HepG2 (cell line): ENCODE results near the gene LPIN3. TPM values are rescaled to one million over a fixed set of nuclear protein-coding genes. Genes with fewer than 3 reads are reported as not detected.

Source experiments
- ATAC-seq: fragments of 200-7000 bp; cut with Tn5 transposase; 3 replicates; pipeline ENCODE4 v1.9.1; 2020; ENCODE audit warnings: mild to moderate bottlenecking, moderate library complexity
- BruUV-seq: library from RNA; stranded (reverse); fragments of 400-500 nt; replicated peaks from 2 replicates; lab custom pipeline; 2021; lab: Mats Ljungman, UMichigan
- CTCF ChIA-PET: fragments of 300-600 bp; formaldehyde crosslinking; extraction: SDS; loops from one replicate; lab custom pipeline; 2021; ENCODE audit warnings: low total read pairs, inconsistent platforms, low intra/inter-chr PET ratio; lab: Yijun Ruan, JAX
- POLR2A ChIA-PET: fragments of 350-600 bp; sonication (Branson Sonifier 250); formaldehyde crosslinking; loops from one replicate; lab custom pipeline; 2020; ENCODE audit warnings: antibody characterized with exemption, inconsistent platforms; lab: Yijun Ruan, JAX
- DNase-seq: peaks from one replicate; pipeline ENCODE4 v3.0.0-alpha.2; 2015; ENCODE audit warnings: low spot score
- FAIRE-seq: peaks from 3 replicates; lab custom pipeline; 2011; peaks lifted over from hg19 to GRCh38; lab: Jason Lieb, UNC
- H2AFZ ChIP-seq: one replicate; pipeline ENCODE4 v1.6.1; 2011; ENCODE audit warnings: low read length, inconsistent platforms
- H3K27ac ChIP-seq: fragments of 300-600 bp; 3 replicates; pipeline ENCODE4 v1.8.0; 2011; ENCODE audit warnings: mixed run types, mild to moderate bottlenecking, mixed read lengths, low read length, inconsistent platforms; ENCODE audit not compliant: insufficient read depth; ENCODE audit errors: extremely low read length
- H3K27me3 ChIP-seq, 2 experiments: fragments of 200-600 bp in 1 of 2; 2 replicates in 1 of 2; 3 replicates in 1 of 2; pipeline versions ENCODE4 v1.6.0 to v1.8.0; 2011; ENCODE audit warnings: low read length in 2 of 2, mild to moderate bottlenecking in 2 of 2, moderate library complexity in 2 of 2, inconsistent platforms in 1 of 2; ENCODE audit not compliant: insufficient read depth in 2 of 2, control insufficient read depth in 1 of 2
- H3K36me3 ChIP-seq, 2 experiments: fragments of 200-600 bp in 1 of 2; replicated peaks in 1 of 2; 2 replicates in 1 of 2; 3 replicates in 1 of 2; pipeline versions ENCODE4 v1.5.1 to v1.8.0; 2011; ENCODE audit warnings: low read length in 2 of 2, inconsistent platforms in 1 of 2; ENCODE audit not compliant: insufficient read depth in 2 of 2, control insufficient read depth in 1 of 2
- H3K4me1 ChIP-seq: 2 replicates; pipeline ENCODE4 v1.5.1; 2012; ENCODE audit warnings: low read length, inconsistent platforms; ENCODE audit not compliant: insufficient read depth
- H3K4me2 ChIP-seq: 2 replicates; pipeline ENCODE4 v1.6.0; 2011; ENCODE audit warnings: low read depth, low read length, inconsistent platforms
- H3K4me3 ChIP-seq, 3 experiments: fragments of 200-600 bp in 1 of 3; sonication (generic), shearing (Covaris generic) in 1 of 3; replicated peaks in 1 of 3; 2 replicates each; pipeline ENCODE4 v1.5.1; 2011 to 2016; ENCODE audit warnings: low read length in 3 of 3, inconsistent platforms in 2 of 3, low read depth in 2 of 3, mild to moderate bottlenecking in 2 of 3, control low read depth in 1 of 3, mixed read lengths in 1 of 3; ENCODE audit not compliant: insufficient read depth in 1 of 3
- H3K79me2 ChIP-seq: one replicate; pipeline ENCODE4 v1.6.1; 2011; ENCODE audit warnings: low read length, inconsistent platforms; ENCODE audit not compliant: insufficient read depth
- H3K9ac ChIP-seq: 2 replicates; pipeline ENCODE4 v1.6.0; 2011; ENCODE audit warnings: mild to moderate bottlenecking, low read depth, low read length, inconsistent platforms; ENCODE audit not compliant: insufficient read depth
- H3K9me3 ChIP-seq: 2 replicates; pipeline ENCODE4 v1.5.1; 2012; ENCODE audit warnings: mild to moderate bottlenecking, low read length
- H4K20me1 ChIP-seq: 2 replicates; pipeline ENCODE4 v1.6.0; 2011; ENCODE audit warnings: inconsistent platforms, mild to moderate bottlenecking, low read length, moderate library complexity; ENCODE audit not compliant: insufficient read depth
- AGO2 ChIP-seq: fragments of 200-400 bp; formaldehyde crosslinking; optimal IDR thresholded peaks from 2 replicates; pipeline ENCODE3; 2017; ENCODE audit warnings: mild to moderate bottlenecking, low read depth, low read length, moderate library complexity
- MTA1 ChIP-seq: sonication (generic); formaldehyde crosslinking; IDR thresholded peaks from 2 replicates; pipeline ENCODE4 v1.4.0; 2020; ENCODE audit warnings: missing genetic modification reagents, mild to moderate bottlenecking, borderline replicate concordance
- ZNF891 ChIP-seq: sonication (generic); formaldehyde crosslinking; IDR thresholded peaks from 2 replicates; pipeline ENCODE4 v1.5.0; 2020; ENCODE audit warnings: mild to moderate bottlenecking, missing genetic modification reagents
- WGBS: methylation state at CpG from one replicate; pipeline ENCODE4 v1.1.6; 2017; ENCODE audit warnings: low lambda C conversion rate; 5-methylcytosine and 5-hydroxymethylcytosine counted together
- in situ Hi-C: cut with HindIII; loops from 2 replicates; pipeline ENCODE4 v1.10.0; 2017; ENCODE audit warnings: low pct_unique_long_range_greater_than_20kb; ENCODE audit not compliant: extremely low pct_ligation_motif_present
- intact Hi-C: fragments of 100-400 bp; cut with micrococcal nuclease; formaldehyde crosslinking; loops from one replicate; pipeline ENCODE4 v1.10.0; 2022; ENCODE audit not compliant: unreplicated experiment
- polyA plus RNA-seq, 8 experiments: library from polyadenylated mRNA; depleted of rRNA in 3 of 8; stranded (reverse) in 7 of 8; unstranded in 1 of 8; fragments of >200 nt; fragmentation: Illumina TruSeq in 4 of 8; extraction: Trizol in 4 of 8; gene quantifications; 2 replicates each; pipeline versions ENCODE4 v1.2.1 to v1.2.3, GENCODE V29; 2011 to 2016; ENCODE audit warnings: low read depth in 4 of 8, missing spikeins in 1 of 8, mixed read lengths in 1 of 8; ENCODE audit not compliant: insufficient read depth in 1 of 8
- total RNA-seq, 5 experiments: library from RNA; depleted of rRNA; stranded (reverse); fragments of >200 nt; fragmentation: Illumina TruSeq; extraction: Trizol; gene quantifications; 2 replicates each; pipeline ENCODE4 v1.2.3, GENCODE V29; 2016; ENCODE audit warnings: low read depth in 1 of 5
- TF ChIP-seq, protein P1 (sequence below): sonication (generic); formaldehyde crosslinking; IDR thresholded peaks from 2 replicates; pipeline ENCODE4 v1.4.0; 2020; ENCODE audit warnings: missing genetic modification reagents
- TF ChIP-seq, protein P2 (sequence below): sonication (generic); formaldehyde crosslinking; IDR thresholded peaks from 2 replicates; pipeline ENCODE4 v1.5.1; 2020; ENCODE audit warnings: mild to moderate bottlenecking, missing genetic modification reagents, borderline replicate concordance

LPIN3 gene
- total and polyA plus RNA-seq, 2 of the 13 experiments (the other 11 are each of a cell fraction or from before 2014, with no cell fraction given), result 14.2 to 28.6 TPM

DNA sequence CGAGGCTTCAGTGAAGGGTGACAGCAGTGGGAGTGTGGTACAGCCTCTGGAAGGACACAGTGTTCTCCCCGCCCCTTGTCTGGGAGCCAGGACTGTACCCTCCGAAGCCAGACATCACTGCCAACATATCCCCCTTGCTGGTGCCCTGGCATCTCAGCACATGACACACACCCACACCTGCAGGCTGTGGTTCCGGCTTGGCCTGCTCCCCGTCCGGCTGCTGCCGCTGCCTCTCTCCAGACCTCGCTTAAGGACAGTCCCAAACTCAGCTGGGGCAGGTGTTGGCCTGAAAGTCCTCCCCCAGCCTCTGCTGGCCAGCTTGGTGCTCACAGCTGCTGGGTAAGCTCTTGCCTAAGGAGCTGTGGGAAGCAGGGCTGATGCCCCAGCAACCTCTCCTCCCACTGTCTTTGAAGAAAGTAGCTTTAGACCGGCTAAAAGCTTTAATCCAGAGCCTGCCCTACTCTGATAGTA, 19.0 kb downstream of the LPIN3 start:
- whole genome bisulfite sequencing, result 94% methylated on average over 9 of the region's 9 CpGs
- ChIA-PET CTCF (no interaction called here), POLR2A (interaction anchor here (1.8 kb wide), 1 partner anchor 19 kb away, joined by 6 read pairs; the partner anchor contains the start of gene LPIN3)
- no peak for FAIRE-seq
- DNase-seq, result no peak
- Histone ChIP-seq H3K9me3 (no peaks in the 10 kb centered on the region), H3K27ac (no peak overlapping the region), H3K36me3 (peaks cover 9 to 10% of the 10 kb centered on the region in 2 experiments; a peak in 3 of 5 replicates), H3K4me3 (no peak overlapping the region), H3K79me2 (no peaks in the 10 kb centered on the region), H2AFZ (no peak overlapping the region), H4K20me1 (no peaks in the 10 kb centered on the region), H3K9ac (no peak overlapping the region), H3K27me3 (peaks cover 7 to 12% of the 10 kb centered on the region in 2 experiments; a peak in 4 of 5 replicates), H3K4me2 (no peak overlapping the region), H3K4me1 (peaks cover 13% of the 10 kb centered on the region)
- BruUV-seq, result TSS peak; percentile 43
- TF ChIP-seq AGO2 (peak; percentile 50), MTA1 (CRISPR knock-in tag) (no peak), ZNF891 (CRISPR knock-in tag) (0 out of 2 replicates have a peak, but pooled peaks have one; percentile 34)
- TF ChIP-seq, protein P1, sequence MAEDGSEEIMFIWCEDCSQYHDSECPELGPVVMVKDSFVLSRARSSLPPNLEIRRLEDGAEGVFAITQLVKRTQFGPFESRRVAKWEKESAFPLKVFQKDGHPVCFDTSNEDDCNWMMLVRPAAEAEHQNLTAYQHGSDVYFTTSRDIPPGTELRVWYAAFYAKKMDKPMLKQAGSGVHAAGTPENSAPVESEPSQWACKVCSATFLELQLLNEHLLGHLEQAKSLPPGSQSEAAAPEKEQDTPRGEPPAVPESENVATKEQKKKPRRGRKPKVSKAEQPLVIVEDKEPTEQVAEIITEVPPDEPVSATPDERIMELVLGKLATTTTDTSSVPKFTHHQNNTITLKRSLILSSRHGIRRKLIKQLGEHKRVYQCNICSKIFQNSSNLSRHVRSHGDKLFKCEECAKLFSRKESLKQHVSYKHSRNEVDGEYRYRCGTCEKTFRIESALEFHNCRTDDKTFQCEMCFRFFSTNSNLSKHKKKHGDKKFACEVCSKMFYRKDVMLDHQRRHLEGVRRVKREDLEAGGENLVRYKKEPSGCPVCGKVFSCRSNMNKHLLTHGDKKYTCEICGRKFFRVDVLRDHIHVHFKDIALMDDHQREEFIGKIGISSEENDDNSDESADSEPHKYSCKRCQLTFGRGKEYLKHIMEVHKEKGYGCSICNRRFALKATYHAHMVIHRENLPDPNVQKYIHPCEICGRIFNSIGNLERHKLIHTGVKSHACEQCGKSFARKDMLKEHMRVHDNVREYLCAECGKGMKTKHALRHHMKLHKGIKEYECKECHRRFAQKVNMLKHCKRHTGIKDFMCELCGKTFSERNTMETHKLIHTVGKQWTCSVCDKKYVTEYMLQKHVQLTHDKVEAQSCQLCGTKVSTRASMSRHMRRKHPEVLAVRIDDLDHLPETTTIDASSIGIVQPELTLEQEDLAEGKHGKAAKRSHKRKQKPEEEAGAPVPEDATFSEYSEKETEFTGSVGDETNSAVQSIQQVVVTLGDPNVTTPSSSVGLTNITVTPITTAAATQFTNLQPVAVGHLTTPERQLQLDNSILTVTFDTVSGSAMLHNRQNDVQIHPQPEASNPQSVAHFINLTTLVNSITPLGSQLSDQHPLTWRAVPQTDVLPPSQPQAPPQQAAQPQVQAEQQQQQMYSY (CRISPR knock-in tag), result no peak
- TF ChIP-seq, protein P2, sequence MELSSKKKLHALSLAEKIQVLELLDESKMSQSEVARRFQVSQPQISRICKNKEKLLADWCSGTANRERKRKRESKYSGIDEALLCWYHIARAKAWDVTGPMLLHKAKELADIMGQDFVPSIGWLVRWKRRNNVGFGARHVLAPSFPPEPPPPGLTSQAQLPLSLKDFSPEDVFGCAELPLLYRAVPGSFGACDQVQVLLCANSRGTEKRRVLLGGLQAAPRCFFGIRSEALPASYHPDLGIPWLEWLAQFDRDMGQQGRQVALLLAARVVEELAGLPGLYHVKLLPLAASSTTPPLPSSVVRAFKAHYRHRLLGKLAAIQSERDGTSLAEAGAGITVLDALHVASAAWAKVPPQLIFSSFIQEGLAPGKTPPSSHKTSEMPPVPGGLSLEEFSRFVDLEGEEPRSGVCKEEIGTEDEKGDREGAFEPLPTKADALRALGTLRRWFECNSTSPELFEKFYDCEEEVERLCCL (CRISPR knock-in tag), result no peak
- no peak for ATAC-seq
- intact Hi-C loops (loop anchor here (2.0 kb wide), 1 partner anchor 19 kb away; the partner anchor contains the start of gene LPIN3), in situ Hi-C loops (no loop called here)
